Caki2 (cell line): ENCODE results near the gene RAPSN. TPM values are rescaled to one million over a fixed set of nuclear protein-coding genes. Genes with fewer than 3 reads are reported as not detected.
"Not testable (repeated sequence)": the region's sequence is repeated elsewhere in the genome, so short reads cannot be mapped to it uniquely, and the experiment has no call there.

Source experiments
- DNase-seq: peaks from one replicate; pipeline ENCODE4 v3.0.0-alpha.2; 2015; ENCODE audit warnings: low read depth
- in situ Hi-C: cut with HindIII; loops from 2 replicates; pipeline ENCODE4 v1.10.0; 2016; ENCODE audit warnings: low sequenced_read_pairs, low pct_unique_long_range_greater_than_20kb, mixed read lengths
- total RNA-seq: library from RNA; depleted of rRNA; stranded (reverse); fragments of >200 nt; shearing (Covaris generic); gene quantifications from 2 replicates; pipeline ENCODE4 v1.2.3, GENCODE V29; 2014; ENCODE audit warnings: low replicate concordance

RAPSN gene
- total RNA-seq, 1 experiment from 2014 or later, result not detected

DNA sequence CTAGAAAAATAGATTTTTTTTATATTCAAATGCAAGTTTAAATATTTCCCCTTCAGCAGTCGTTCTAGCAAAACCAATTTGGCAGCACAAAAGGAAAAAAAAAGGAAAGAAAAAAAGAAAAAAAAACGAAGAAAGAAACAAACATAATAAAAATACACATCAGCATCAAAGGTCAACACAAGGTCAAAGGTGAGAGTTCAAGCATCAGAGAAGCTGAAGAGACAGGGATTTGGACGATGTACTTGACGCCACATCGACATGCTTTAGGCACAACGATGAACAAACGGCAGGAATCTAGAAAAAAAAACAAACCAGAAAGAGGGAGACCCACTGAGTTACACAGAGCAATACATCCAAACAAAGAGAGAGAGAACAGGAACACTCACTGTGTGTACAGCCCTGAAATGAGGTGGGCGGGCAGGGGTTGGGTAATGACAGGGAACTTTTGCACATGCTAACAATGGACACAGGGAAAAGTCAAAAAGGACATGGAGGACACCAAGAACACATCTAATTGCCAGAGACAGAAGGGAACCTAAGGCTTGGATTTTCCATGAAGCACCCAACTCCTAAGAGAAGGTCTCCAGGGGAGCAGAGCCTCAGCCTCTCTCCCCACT, 19.8 kb upstream of the RAPSN start:
- no peak for DNase-seq
- in situ Hi-C loops, result no loop called here

DNA sequence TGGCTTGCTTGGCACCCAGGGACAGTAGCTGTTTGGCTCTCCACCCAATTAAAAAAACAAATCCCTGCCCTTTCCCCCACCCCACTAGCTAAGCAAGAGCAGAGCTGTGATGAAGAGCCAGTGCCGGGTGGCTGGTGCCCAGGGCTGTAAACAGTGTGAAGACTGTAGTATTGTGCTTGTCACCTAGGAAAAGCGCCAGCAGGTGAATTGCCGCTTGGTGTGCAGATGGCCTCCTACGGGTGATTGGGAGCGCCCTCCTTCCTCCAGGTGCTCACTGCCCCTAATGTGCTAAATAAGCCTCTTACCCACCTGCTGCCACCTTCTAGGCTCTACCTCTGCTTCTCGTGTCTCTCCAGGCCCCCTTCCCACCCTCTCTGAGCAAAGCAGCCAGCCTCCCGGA, 18.4 kb upstream of the RAPSN start:
- DNase-seq, result no peak
- in situ Hi-C loops, result no loop called here

DNA sequence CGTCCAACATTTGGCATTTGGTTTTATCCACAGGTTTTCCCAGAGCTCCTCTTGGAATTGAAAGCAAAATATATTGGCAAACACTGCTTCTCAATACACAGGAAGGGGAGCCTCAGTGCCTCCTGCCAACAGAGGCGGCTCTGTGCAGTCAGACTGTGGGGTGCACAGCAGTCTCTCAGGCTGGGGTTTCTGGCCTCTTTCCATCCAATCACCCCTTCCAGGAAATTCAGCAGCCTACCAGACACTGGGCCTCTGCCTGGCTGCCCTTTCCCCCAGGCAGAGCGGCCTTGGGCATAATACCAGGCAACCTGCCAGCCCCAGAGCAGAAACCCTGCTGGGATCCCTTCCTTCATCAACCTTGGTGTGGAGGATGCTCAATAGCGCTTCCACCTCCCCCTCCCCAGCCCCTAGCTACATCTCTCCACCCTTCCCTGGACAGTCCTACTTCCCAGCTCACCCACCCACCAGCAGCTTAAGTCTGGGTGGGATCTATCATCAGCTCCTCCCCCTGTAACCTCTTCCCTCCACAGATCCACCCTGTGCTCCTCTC, 17.8 kb upstream of the RAPSN start:
- in situ Hi-C loops, result no loop called here
- no peak for DNase-seq

DNA sequence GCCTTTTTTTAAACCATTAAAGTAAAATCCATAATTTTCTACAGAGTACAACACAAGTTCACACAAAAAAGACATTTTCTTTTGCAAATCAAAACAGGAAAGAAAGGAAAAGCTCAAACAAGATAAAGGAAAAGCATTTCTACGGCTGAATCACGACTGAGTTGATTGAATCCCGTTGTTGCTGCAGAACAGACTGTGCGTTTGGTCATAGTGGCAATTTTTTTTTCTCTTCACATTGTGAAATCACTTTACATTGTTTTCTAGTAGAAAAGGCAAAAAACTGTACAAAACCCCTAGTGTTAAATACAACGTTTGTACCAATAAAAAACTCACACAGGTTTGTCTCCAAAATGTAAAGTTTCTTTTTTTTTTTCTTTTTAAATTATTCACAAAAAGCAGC, 17.3 kb upstream of the RAPSN start:
- in situ Hi-C loops, result no loop called here
- DNase-seq, result no peak

DNA sequence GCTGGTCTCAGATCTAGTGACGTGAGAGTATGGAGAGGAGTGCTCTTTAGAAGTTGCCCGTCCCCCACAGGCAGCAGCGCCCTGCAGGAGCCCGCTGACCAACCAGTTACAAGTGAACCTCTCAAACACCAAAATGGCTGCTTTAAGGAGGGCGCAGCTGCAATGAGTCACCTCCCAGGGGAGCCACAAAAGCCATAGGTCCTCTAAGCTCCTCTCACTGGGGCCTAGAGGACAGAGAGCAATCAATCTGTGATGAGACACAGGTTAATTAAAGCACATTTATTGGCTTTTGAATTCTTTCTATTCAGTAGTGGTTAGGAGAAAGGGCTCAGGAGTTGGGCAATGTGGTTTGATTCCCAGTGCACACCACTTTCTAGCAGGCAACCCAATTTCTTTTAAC, 15.5 kb upstream of the RAPSN start:
- no peak for DNase-seq
- in situ Hi-C loops, result no loop called here

DNA sequence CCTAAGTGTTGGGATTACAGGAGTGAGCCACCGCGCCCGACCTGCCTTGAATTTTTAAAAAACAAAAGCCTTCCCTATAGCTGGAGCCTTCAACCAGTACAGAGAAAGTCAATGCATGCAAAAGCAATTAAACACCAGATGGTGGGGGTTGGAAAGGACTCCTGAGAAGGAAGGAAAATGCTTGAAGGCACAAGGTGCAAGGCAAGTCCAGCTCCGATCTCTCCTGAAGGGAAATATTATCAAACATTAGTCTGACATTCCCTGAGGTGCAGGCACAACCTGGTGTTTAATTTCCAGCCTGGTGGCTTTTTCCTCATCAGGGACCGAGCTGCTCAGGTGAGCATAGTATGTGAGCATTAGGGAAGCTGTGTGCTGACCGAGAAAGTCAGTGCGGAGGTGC, 12.9 kb upstream of the RAPSN start:
- in situ Hi-C loops, result no loop called here
- DNase-seq, result no peak

DNA sequence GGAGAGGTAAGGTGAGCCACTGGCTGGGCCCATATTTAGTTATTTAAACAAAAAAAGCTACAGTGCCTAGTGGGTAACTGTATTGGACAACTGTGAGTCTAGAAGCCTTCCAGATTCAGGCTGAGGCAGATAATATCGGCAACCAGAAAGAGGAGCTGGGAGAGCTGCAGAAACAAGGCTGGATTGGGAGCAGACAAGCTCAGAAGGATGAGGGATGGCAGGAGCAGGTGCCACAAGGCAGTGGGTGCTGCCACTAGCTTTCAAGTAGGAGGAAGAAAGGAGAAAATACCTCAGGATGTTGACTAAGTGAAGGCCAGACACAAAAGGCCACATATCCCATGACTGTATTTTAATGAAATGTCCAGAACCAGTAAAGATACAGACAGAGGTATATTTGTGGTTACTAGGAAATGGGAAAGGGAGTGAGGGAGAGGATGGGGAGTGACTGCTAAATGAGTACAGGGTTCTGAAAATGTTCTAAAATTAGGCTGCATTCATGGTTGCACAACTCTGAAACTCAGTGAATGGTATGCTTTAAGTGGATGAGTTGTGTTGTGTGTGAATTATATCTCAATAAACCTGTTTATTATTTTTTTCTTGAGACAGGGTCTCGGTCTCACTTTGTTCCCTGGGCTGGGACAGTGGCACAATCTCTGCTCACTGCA, 11.8 kb upstream of the RAPSN start:
- in situ Hi-C loops, result no loop called here

DNA sequence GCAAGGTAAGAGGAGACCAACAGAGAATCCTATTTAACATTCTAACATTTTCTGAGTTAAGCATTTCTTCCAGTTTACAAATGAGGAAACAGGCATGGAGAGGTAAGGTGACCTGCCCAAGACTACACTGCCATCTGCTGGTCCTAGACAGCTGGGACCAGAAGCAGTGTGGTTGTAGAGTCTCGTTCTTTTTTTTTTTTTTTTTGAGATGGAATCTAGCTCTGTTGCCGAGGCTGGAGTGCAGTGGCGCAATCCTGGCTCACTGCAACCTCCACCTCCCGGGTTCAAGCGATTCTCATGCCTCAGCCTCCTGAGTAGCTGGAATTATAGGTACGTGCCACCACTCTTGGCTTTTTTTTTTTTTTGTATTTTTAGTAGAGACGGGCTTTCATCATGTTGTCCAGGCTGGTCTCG, 5.3 kb upstream of the RAPSN start:
- in situ Hi-C loops, result not testable (repeated sequence)
- DNase-seq, result peak; percentile 68

More for the DNA sequence above, 11.8 kb upstream of the RAPSN start:
- no peak for DNase-seq

DNA sequence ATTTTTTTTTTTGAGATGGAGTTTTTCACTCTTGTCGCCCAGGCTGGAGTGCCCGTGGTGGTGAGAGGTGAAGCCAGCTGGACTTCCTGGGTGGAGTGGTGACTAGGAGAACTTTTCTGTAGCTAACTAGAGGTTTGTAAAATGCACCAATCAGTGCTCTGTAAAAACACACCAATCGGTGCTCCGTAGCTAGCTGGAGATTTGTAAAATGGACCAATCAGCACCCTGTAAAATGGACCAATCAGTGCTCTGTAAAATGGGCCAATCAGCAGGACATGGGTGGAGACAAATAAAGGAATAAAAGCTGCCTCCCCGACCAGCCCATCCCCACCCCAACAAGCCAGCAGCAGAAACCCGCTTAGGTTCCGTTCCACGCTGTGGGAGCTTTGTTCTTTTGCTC, 4.4 kb upstream of the RAPSN start:
- DNase-seq, result no peak
- in situ Hi-C loops, result no loop called here

DNA sequence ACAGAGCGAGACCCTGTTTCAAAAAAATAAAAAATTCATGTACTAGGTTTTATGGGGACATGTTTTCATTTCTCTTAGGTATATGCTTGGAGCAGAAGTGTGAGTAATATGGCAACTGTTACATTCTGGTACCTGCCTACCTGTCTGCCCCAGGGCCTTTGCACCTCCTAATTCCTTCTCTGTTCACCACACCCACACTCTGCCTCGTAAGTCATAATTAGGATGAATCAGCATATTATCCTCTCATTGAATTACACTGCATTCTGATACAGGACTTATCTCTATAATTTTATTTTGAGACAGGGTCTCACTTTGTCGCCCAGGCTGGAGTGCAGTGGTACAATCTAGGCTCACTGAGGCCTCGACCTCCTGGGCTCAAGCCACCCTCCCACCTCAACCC, 3.1 kb upstream of the RAPSN start:
- in situ Hi-C loops, result no loop called here
- no peak for DNase-seq

DNA sequence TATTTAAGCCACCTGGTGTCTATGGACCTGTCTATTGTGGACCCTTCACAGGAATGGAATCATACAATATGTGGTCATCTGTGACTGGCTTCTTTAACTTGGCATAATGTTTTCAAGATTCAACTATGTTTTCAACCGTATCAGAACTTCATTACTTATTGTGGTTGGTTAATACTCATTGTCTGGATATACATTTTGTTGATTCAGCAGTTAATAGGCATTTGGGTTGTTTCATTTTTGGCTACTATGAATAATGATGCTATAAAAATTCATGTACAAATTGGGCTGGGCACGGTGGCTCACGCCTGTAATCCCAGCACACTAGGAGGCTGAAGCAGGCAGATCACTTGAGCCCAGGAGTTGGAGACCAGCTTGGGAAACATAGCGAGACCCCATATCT, 2.5 kb upstream of the RAPSN start:
- in situ Hi-C loops, result no loop called here
- no peak for DNase-seq

DNA sequence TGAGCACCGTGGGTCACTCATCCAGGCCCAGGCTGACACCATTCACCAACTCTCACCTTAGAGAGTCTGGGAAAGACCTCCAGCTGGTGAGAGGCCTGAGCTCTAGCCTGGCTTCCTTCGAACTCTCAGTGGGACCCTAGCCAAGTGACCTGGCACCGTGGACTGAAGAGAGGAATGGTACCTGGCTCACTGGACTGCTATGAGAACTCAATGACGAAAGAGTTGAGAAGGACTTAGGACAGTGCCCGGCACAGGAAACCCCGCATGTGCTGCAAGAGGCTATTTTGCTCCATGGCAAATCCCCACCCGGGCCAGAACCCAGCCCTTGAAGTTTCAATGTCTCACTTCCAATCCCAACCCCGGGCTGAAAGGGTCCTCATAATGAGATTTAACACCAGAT, 605 bp upstream of the RAPSN start:
- in situ Hi-C loops, result no loop called here

DNA sequence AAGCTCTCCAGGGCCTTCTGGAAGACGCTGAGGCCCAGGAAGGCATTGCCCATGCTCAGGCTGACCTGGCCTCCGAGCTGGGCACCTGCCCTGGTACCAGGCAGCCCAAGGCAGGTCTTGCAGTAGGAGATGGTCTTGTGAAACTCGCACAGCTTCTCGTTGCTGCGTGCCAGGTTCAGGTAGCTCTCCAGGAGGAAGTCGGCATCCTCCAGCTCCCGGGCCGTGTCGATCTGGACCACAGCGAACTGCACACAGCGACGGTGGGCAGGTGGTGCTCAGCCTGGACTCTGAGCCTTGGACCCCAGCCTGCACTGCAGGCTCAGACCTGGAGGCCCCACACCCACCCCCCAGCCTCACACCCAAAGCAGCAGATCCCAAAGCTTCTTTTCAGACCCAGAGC, 1.0 kb downstream of the RAPSN start:
- DNase-seq, result no peak
- in situ Hi-C loops, result no loop called here

More for the DNA sequence above, 605 bp upstream of the RAPSN start:
- no peak for DNase-seq

DNA sequence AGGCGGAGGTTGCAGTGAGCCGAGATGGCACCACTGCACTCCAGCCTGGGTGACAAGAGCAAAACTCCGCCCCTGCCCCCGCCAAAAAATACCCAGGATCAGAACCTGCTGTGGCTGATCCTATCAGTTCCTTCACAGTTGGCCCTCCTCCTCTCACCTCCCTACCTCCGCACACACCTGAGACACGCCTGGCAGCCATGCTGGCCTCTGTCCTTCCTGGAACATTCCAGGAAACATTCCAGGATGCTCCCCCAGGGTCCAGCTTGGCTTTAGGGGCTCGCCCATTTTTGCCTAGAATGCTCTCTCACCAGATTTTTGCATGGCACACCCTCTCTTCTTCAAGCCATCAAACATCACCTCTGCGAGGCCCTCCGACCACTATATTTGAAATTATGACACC, 2.1 kb downstream of the RAPSN start:
- DNase-seq, result no peak
- in situ Hi-C loops, result no loop called here

DNA sequence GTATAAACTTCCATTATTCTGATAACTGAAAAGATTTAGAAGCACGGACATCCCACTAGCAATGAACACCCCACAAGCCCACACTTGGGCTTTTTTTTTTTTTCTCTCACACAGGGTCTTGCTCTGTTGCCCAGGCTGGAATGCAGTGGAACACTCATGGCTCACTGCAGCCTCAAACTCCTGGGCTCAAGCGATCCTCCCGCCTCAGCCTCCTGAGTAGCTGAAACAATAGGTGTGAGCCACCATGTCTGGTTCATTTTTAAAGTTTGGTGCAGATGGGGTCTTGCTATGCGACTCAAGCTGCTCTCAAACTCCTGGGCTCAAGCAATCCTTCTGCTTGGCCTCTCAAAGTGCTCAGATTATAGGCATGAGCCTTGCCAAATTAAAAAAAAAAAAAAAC, 3.1 kb downstream of the RAPSN start:
- in situ Hi-C loops, result no loop called here
- DNase-seq, result no peak

DNA sequence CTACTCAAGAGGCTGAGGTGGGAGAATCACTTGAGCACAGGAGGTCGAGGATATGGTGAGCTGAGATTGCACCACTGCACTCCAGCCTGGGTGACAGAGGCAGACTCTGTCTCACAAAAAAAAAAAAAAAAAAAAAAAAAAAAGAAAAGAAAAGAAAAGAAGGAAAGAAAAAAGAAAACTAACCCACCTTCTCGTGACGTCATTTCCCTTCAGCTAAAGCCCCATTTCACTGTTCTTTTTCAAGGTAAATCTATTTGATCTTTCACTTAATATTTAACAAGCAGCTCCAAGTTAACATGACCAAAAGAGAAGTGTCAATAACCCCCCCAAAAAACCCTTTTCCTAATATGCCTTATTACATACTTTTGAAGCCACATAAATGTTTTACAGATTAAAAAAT, 5.1 kb downstream of the RAPSN start:
- in situ Hi-C loops, result no loop called here

DNA sequence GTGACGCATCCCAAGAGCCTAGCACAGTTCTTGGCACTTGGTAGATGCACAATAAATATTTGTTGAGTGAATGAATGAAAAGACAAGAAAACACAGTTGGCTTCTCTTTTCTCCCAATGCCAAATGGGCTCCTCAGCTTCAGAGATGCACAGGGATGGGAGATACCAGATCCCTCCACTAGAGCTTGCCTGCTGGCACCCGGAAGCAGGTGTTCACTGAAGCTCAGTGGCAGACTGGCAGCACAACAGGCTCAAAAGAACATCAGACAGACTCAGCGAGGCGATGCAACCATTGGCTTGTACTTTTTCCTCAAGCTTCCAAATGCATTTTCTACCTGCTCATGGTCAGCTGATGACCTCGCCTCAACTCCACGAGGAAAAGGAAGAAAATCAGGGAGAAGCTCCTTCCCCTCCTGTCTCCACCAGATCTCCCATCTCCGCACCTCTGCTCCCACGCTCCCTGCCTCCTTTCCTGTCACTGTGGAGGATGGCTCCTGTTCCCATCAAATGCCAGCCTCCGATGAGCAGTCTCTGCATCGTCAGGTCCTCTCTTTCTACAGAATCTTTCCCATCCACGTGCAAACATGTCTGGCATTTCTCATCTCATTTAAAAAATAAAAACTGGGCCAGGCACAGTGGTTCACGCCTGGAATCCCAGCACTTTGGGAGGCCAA, 5.8 kb downstream of the RAPSN start:
- in situ Hi-C loops, result no loop called here
- no peak for DNase-seq

More for the DNA sequence above, 5.1 kb downstream of the RAPSN start:
- DNase-seq, result no peak

DNA sequence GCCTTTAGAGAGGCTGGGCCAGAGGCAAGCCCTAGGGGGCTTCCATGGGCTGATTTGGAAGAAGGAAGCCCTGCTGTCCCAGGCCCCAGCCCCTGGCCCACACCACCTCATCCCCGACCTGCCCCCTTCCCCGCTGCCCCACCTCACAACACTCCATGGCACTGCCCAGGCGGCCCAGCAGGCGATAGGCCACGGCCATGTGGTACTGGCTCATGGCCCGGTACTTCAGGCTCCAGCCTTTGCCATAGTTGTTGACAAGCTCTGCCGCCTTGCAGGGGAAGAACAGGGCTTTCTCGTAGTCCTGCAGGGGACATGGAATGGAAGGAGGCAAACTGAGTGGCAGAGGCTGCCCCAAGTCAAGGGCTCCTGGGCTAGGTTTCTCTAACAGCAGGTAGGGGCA, 6.4 kb downstream of the RAPSN start:
- in situ Hi-C loops, result no loop called here
- no peak for DNase-seq

DNA sequence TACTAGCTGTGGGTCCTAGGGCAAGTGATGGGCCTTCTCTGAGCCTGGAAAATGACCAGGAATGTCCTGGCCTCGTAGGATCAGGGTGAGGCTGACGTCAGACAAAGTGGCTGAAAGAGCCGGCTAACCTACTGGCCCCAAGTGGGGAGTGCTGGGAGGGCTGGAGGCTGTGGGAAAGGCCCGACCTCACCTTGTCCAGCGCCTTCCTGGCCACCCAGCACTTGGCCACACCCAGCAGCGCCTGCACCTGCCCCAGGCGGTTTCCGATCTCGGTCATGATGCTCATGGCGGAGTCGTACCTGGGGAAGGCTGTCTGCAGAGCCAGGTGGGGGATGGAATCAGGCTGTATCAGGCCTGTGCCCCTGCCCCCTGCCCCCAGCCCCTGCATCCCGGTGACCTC, 7.5 kb downstream of the RAPSN start:
- in situ Hi-C loops, result no loop called here
- no peak for DNase-seq
